LHCN-M2 (cell line): ENCODE measurements around the gene GATAD2A. TPM values are rescaled to one million over a fixed set of nuclear protein-coding genes. Genes with fewer than 3 reads are reported as not detected.

Experiments
- DNase-seq: peaks from one replicate; pipeline ENCODE4 v3.0.0-alpha.2; 2012; ENCODE audit warnings: low read depth
- total RNA-seq: library from RNA; depleted of rRNA; stranded (reverse); fragments of >200 nt; gene quantifications from 2 replicates; pipeline ENCODE4 v1.2.3, GENCODE V29; 2014

GATAD2A gene
- total RNA-seq, 1 experiment from 2014 or later: 64.1 TPM

DNA sequence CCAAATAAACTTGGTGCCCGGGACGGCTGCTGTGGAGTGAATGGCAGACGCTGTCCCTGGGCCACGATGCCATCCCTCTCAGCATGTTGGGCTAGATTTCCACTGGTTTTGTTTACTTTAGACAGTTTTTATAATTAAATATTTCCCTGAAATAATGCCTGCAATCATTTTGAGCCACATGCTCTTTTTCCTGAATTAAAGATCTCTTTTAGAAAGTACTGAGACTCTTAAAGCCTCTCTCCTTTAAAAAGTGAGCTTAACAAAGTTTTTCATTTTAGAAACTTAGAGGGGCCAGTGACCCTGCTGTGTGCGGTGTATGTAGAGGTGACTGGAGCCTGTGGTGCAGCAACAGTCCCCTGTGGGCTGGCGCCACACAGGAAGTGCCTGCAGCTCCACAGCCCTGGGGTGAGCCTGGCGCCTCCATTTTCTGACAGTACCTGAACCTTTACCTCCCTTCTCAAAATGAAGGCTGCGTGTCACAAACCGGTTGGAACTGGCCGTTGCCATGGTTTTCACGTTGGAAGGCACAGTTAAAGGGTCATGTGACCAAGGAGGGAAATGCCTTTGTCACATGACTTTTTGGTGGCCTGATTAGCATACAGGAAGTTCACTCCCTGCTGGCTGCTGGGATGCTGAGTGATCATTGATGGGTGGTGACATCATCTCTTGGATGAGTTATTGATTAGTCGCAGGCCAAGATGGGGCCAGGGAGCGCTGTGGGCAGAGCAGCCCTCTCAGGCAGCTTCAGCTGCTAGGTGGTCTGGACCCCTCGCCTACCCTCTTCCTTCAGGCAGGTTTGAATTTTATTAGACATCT lies 83.6 kb downstream of the GATAD2A start:
- peak; percentile 87 for DNase-seq

DNA sequence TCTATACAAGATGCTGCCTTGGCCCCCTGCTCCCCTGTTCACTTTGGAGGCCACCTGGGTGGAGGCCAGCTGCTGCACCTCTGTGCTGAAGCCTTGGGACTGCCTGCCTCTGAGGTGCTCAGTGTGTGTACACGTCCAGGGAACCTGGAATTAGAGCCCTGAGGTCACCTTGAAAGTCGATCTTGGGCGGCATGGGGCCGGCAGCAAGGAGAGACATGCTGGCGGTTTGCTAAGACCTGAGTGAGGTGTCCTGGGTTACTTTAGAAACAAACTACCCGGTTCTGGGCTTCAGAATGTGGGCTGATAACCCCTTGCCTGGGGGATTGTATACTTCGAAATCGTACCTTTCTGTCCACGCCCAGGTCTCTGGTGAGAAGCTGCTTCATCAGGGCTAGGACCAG lies 84.3 kb downstream of the GATAD2A start:
- no peak for DNase-seq

- peak; percentile 78 for DNase-seq
Measured at GRCh38 chr19:19490214-19490968, 84.9 kb downstream of the GATAD2A start.

GRCh38 chr19:19491321-19492025 lies 86.0 kb downstream of the GATAD2A start:
- DNase-seq: no peak

DNA sequence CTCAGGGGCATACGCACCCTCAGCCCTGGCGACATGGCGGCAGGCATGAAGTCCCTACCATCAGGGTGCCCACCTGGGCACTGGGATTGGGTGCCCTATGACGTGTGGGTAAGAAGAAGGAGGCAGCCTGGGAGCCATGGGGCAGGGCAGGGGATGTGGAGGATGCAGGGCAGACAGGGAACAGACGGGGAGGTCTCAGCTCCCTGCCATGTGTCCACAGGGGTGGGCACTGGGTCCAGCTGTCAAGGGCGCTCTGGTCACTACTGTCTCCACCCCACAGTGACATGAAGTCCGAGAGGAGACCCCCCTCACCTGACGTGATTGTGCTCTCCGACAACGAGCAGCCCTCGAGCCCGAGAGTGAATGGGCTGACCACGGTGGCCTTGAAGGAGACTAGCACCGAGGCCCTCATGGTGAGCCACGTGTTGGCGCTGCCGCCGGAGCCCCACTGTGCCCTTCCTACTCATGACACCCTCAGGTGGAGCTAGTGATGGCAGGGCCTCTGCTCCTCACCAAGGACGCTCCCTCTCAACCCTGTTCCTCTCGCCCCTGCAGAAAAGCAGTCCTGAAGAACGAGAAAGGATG lies 86.6 kb downstream of the GATAD2A start:
- DNase-seq: no peak

DNA sequence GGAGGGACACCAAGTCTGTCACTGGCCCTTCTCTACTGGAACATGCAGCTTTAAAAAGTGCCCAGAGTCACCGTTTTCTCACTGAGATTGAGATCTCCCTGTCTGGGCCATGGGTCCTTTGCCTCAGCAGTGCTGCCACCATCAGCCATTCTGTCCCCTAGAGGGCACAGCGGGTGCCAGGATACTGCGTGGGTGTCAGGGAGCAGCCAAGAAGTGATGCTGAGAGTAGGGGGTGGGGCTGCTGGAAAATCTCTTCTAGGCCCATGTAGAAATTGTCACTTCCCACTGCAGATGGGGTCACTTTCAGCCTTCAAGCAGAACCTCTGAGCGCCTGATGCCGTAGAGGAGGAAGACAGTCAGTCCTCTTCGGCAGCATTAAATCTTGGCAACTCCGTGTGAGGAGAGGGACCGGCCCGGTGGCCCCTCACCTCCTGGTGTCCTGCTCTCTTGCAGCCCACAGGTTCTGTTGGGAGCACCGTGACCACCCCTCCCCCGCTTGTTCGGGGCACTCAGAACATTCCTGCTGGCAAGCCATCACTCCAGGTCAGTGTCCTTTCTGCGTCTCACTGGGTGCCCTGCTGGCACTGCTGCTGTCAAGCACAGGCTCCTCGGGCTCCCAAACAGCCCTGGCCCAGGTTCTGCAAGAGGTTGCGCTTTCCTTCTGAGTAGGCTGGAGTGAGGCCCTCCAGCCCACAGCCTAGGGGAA lies 88.5 kb downstream of the GATAD2A start:
- no peak for DNase-seq

- DNase-seq: no peak
Measured at GRCh38 chr19:19495614-19496603, 90.4 kb downstream of the GATAD2A start.

DNA sequence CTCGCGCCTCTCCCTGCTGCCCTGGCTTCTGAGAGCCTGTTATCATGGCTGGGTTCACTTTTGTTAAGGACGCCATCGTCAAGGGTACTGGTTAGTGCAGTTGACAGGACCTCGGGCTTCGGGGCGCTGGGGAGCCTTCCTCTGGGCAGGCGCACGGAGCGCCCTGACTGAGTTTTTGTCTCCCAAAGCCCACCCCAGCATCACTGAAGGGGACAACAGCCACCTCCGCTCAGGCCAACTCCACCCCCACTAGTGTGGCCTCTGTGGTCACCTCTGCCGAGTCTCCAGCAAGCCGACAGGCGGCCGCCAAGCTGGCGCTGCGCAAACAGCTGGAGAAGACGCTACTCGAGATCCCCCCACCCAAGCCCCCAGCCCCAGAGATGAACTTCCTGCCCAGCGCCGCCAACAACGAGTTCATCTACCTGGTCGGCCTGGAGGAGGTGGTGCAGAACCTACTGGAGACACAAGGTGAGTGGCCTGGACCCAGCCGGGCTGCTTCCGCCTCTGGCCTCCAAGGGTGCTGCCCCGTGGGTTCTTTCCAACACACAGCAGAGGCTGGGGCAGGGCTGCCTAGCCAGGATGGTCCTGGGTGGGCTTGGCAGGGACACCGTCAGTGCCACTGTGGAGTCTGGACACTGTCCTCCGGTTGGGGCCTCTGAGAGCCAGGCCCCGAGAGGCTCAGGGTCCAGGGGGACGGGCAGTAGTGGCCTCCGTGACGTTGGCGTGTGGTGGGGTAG lies 92.9 kb downstream of the GATAD2A start:
- no peak for DNase-seq

DNA sequence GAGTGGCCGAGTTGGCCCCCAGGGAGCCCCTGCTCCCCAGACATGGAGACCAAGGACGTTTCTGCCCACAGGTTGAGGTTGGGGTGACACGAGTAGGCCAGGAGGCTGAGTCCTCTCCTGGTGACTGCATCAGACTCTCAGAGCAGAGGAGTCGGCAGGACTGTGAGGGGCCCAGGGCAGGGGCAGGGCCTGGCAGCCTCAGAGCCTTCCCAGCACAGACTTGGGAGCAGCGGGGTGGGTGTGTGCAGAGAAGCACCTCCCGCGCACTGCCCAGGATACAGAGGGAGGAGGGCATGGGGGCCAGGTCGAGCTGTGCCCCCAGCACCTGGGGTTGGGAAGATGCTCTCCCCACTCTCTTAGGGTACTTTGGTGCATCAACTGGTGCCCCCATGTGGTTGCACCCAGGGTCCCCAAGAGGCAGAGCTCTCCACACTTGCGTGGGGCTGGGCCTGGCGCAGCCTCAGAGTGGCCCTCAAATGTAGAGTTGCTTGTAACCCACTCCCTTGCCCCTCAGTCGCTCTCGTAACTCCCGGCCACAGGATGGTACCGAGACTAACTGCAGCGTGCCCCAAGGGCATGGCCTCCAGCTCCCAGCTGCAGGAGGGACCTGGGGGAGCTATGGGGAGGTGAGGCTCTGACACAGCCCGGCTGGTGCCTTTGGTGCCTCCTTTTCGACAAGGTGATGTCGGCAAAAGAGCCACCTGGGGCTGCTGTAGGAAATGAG lies 94.0 kb downstream of the GATAD2A start:
- DNase-seq: no peak

GRCh38 chr19:19500975-19501644 lies 95.6 kb downstream of the GATAD2A start:
- no peak for DNase-seq

DNA sequence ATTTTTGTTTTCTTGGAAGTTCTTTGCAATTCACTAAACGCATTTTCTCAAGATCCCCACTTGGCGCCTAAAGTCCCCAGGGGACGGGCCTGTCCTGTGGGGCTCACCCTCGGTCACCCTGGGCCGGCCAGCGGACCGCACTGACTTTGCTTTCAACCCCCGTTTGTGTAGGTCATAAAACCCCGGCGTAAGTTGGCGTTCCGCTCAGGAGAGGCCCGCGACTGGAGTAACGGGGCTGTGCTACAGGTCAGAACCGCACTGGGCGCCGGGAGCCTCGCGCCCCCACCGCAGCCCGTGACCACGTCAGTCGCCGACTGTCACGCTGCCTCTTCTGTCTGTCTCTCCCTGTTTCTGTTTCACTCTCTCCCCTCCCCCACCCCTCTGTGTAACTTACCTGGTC lies 96.3 kb downstream of the GATAD2A start:
- DNase-seq: no peak

GRCh38 chr19:19502281-19502680 lies 96.8 kb downstream of the GATAD2A start:
- DNase-seq: no peak

DNA sequence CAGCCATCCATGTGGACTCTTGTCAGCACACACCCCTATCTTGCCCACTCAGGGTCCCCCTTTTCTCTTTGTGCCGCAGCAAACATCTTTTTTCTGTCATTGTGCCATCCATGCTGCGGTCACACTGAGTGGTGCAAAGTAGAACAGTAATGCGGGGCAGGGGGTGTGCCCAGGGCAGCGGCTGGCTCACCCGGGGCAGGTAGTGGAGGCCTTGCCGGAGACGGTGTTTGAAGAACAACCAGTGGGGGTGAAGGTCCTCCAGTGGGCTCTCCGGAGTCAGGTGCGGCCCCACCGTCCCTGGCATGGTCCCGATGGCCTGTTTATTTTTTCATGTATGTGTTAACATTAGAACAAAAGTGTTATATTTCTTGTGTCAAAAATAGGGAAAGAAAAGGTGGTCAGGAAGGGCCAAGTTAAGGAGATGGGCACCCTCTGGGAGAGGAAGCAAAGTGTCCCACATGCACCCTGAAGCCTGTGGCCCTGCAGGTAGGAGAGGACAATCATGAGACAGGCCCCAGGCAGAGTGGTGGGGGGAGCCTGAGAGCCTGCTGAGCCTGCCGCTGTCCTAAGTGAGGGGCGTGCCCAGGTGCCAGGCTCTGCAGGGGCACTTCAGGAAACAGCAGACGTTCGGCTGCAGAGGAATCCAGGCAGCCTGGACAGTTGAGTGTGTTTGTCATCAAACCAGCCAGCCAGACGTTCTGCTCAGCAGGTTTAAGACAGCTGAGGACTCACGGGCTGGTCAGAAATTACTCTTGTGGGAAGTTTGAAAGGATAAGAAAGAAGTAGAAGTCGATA lies 97.5 kb downstream of the GATAD2A start:
- DNase-seq: no peak

DNA sequence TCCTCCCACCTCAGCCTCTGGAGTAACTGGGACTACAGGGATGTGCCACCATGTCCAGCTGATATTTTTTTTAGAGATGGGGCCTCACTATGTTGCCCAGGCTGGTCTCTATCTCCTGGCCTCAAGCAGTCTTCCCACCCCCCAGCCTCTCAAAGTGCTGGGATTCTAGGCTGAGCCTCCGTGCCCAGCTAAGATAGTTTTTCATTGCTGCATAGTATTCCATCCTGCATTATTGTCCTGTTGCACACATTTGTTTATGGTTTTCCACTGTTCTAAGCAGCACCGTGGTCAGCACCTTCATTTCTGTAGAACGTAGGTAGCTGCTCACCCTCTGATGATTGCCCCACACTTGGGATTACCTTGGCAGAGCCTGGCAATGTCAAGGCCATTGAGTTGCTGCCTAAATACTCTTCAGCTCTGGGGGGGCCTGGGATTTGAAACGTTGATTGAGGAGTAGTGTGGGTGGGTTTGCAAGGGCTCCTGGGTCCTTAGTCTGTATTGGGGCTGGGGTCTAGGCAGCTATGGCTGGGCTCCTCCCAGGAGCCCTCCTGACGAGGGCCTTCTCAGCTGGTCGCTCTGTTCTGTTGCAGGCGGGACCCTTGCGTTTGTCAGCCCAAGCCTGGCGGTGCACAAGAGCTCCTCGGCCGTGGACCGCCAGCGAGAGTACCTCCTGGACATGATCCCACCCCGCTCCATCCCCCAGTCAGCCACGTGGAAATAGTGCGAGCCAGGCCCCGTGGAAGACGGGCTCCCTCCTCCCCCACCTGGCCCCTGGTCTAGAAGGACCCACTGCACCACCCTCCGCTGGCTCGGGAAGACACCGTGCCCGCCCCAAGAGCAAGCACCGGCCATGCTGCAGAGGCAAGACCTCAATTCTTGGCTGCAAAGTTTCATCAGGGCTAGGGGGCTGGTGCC lies 99.5 kb downstream of the GATAD2A start:
- no peak for DNase-seq

DNA sequence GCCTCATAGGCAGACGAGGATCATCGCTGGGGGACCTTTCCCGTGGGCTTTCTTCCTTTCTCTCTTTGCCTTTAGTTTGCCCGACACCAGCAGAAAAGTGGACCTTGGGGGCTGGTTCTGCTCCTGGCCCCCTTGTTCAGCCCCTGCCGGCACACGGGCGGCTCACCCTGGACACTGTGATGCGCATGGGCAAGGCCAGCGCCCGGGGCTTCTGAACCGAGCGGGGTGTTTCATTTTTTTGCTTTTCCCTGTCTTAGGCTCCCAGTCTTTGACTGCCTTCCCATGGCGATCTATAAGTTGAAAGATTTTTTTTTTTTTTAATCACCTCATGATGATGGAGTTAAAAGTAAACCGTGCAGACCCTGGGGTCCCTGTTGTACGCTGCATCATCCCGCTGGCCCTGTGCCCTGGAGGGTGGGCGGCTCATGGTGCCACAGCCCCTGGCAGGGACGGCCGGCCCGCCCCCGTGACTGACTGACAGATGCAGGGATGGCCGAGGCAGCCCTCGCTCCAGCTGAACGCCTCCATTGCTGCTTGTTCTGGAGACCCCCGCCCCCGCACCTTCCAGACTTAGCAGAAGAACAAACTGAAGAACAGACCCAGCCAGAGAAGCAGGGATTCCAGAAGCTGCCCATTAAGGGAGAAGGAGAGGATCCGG lies 100.3 kb downstream of the GATAD2A start:
- DNase-seq: no peak

DNA sequence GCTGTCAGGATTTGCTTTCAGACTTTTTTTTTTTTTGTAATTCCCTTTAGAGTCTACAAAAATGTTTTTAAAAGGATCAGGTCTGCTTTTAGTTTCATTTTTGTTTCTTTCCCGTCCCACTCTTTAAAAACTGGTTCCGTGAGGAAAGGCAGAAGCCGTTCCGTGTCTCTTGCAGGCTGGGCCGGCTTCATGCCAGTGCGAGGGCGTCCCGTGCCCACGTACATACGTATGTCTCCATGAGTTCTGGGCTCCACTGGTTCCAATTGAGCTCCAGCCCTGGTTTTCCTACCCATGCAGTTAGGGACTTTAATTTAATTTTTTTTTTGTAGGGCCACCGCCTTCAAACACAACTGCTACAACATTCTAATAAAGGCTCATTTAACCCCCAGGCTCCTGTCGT lies 101.1 kb downstream of the GATAD2A start:
- no peak for DNase-seq
